Nephron progenitor cell (in vitro differentiated cells): Measurements from ENCODE around the gene SLC5A6.
A peak's percentile ranks its signal among the peaks of the same experiment; 100 is the strongest.

Experiments
- DNase-seq: peaks from one replicate; pipeline ENCODE4 v3.0.0; 2021
- H3K27ac Mint-ChIP-seq: 2 replicates; pipeline ENCODE4 v1.8.0; 2021; ENCODE audit warnings: mild to moderate bottlenecking, moderate library complexity, mixed read lengths
- H3K27me3 Mint-ChIP-seq: 2 replicates; pipeline ENCODE4 v1.8.0; 2021; ENCODE audit warnings: mild to moderate bottlenecking, low read depth, mixed read lengths; ENCODE audit not compliant: poor library complexity
- H3K36me3 Mint-ChIP-seq: 2 replicates; pipeline ENCODE4 v1.8.0; 2021; ENCODE audit warnings: low read depth, mixed read lengths
- H3K4me1 Mint-ChIP-seq: 2 replicates; pipeline ENCODE4 v1.8.0; 2021; ENCODE audit warnings: mixed read lengths
- H3K4me3 Mint-ChIP-seq: 2 replicates; pipeline ENCODE4 v1.8.0; 2021; ENCODE audit warnings: mild to moderate bottlenecking, moderate library complexity, mixed read lengths
- H3K9me3 Mint-ChIP-seq: 2 replicates; pipeline ENCODE4 v1.8.0; 2021; ENCODE audit warnings: mild to moderate bottlenecking, moderate library complexity, mixed read lengths
- TF ChIP-seq, protein P1 (sequence below): fragments of 200-600 bp; sonication (generic); IDR thresholded peaks from 2 replicates; pipeline ENCODE4 v1.5.0; 2021; ENCODE audit warnings: antibody characterized with exemption

Gene SLC5A6

DNA sequence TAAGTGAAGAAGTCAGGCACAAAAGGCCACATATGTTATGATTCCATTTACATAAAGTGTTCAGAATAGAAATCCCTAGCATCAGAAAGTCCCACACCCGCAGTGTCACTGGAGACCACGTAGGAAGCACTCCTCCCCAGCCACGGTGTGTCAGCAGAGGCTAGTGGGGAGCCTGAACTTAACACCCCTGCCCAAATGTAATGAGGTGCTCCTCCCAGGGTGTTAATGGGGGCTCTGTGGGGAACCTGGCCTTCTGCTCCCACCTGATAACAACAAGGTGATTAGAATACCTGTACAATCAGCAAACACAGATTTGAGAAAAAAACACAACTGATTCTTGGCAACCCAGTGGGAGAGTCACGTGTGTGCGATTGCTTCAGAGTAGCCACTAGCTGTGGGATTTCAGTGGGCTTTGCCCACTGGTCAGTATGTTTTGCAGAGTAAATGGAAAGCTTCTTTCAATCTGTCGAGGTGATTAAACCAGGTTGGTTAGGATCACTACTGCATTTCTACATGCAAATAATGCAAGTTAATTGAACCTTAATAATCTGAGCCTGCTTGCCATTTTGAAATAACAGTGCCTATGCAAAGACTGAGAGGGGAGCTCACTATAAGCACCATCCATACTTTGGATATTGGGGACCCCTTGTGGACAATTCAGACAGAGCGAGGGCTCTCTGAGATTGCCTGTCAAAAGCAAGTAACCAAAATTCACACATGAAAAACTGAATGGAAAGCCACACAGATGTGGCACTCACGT is 20.8 kb downstream of the SLC5A6 start:
- peaks cover 5% of the 10 kb centered on the region for H3K4me1 Mint-ChIP-seq
- H3K4me3 Mint-ChIP-seq, result no peak overlapping the region
- TF ChIP-seq, protein P1, sequence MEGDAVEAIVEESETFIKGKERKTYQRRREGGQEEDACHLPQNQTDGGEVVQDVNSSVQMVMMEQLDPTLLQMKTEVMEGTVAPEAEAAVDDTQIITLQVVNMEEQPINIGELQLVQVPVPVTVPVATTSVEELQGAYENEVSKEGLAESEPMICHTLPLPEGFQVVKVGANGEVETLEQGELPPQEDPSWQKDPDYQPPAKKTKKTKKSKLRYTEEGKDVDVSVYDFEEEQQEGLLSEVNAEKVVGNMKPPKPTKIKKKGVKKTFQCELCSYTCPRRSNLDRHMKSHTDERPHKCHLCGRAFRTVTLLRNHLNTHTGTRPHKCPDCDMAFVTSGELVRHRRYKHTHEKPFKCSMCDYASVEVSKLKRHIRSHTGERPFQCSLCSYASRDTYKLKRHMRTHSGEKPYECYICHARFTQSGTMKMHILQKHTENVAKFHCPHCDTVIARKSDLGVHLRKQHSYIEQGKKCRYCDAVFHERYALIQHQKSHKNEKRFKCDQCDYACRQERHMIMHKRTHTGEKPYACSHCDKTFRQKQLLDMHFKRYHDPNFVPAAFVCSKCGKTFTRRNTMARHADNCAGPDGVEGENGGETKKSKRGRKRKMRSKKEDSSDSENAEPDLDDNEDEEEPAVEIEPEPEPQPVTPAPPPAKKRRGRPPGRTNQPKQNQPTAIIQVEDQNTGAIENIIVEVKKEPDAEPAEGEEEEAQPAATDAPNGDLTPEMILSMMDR, result peak; percentile 55
- H3K36me3 Mint-ChIP-seq, result no peaks in the 10 kb centered on the region
- peaks cover 5% of the 10 kb centered on the region for H3K9me3 Mint-ChIP-seq
- DNase-seq, result peak; percentile 51
- H3K27me3 Mint-ChIP-seq, result peaks cover 13% of the 10 kb centered on the region
- no peak overlapping the region for H3K27ac Mint-ChIP-seq

GRCh38 chr2:27189989-27190388 is 22.1 kb downstream of the SLC5A6 start:
- Mint-ChIP-seq H3K27ac (no peak overlapping the region), H3K36me3 (no peaks in the 10 kb centered on the region), H3K4me1 (peaks cover 5% of the 10 kb centered on the region), H3K27me3 (peaks cover 13% of the 10 kb centered on the region), H3K9me3 (peaks cover 5% of the 10 kb centered on the region), H3K4me3 (no peak overlapping the region)
- TF ChIP-seq, protein P1, result no peak
- DNase-seq, result no peak

DNA sequence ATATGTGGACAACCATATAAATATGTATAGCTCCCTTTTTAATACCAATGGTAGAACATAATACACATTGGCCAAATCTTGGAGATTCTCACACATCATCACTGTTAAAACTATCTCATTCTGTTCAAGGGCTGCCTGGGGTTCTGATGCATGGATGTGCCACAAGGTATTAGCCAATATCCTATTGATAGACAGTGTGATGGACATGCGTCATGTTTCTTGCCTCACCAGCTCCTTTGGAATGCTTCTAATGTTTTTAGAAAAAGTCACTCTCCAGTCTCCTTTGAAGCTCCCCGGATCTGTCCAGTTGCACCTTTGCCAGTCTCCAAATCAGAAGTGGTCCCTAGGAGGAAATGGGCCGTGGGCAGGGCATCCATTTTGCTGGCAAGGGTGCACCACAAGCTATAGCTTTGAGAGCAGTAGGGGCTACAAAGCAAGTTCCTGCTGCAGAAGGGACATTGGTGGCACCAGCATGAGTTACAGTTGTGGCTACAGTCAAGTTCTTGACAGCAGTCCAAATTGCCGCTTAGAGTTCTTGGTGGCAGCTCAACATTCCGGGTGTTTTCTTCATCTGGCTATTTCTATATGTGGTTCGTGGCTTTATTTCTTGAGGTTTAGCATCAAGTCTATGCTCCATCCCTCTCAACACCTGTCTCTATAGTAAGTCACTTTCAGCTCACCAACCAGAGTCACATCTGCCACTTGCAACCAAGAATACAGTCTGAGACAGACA is 25.3 kb downstream of the SLC5A6 start:
- Mint-ChIP-seq H3K27me3 (peaks cover 11% of the 10 kb centered on the region), H3K4me3 (no peak overlapping the region), H3K36me3 (no peaks in the 10 kb centered on the region), H3K27ac (no peak overlapping the region), H3K4me1 (no peaks in the 10 kb centered on the region), H3K9me3 (peaks cover 5% of the 10 kb centered on the region)
- TF ChIP-seq, protein P1, result no peak
- no peak for DNase-seq

DNA sequence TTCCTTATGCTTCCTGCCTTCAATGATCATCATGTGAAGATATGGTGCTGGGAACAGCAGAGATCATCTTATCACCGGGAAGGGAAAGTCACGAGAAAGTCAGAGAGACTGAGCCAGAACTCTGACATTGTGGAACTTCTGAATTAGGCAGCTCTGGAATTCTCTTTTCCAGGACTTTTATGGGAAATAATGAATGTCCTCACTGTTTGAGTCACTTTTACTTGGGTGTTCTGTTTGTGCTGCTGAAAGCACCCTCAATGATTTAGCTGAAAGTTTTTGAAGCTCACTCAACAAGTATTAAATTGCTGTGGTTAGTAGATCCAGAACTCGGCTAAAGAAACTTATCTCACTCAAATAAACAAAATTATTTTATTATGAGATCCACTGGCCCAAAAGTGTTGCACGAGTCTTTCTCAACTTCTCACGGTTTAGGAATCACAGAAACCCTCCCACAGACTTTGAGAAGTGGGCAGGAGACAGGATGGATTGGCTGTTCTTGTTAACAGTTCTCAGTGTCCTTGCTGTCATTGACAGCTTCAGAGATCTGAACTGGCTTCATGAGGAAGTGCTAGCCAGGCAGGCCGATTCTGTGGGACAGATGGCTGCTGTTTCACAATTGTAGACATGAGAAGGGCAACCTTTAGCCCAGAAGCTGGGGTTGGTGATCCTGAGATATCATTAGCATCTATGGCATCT is 26.6 kb downstream of the SLC5A6 start:
- Mint-ChIP-seq H3K4me3 (no peak overlapping the region), H3K27me3 (peaks cover 20% of the 10 kb centered on the region), H3K27ac (no peak overlapping the region), H3K9me3 (peaks cover 5% of the 10 kb centered on the region), H3K36me3 (no peaks in the 10 kb centered on the region), H3K4me1 (no peaks in the 10 kb centered on the region)
- TF ChIP-seq, protein P1, result no peak
- DNase-seq, result no peak

- peaks cover 31% of the 10 kb centered on the region for H3K27me3 Mint-ChIP-seq
- H3K9me3 Mint-ChIP-seq, result no peaks in the 10 kb centered on the region
- no peak overlapping the region for H3K27ac Mint-ChIP-seq
- H3K4me3 Mint-ChIP-seq, result no peak overlapping the region
- no peaks in the 10 kb centered on the region for H3K4me1 Mint-ChIP-seq
- H3K36me3 Mint-ChIP-seq, result no peaks in the 10 kb centered on the region
- no peak for DNase-seq
- TF ChIP-seq, protein P1, result no peak
These were observed 28.0 kb downstream of the SLC5A6 start for GRCh38 chr2:27184115-27184514.
